PC-3 (cell line): ENCODE data around the gene VAPB. TPM values are rescaled to one million over a fixed set of nuclear protein-coding genes. Genes with fewer than 3 reads are reported as not detected.

ENCODE experiments used
- ATAC-seq: fragments of 200-7000 bp; cut with Tn5 transposase; 2 replicates; pipeline ENCODE4 v1.9.1; 2020; ENCODE audit warnings: mild to moderate bottlenecking, moderate library complexity
- BruUV-seq: library from RNA; stranded (reverse); fragments of 400-500 nt; replicated peaks from 2 replicates; lab custom pipeline; 2021; lab: Mats Ljungman, UMichigan
- CTCF ChIA-PET: fragments of 300-600 bp; sonication (Branson Sonifier 250); formaldehyde crosslinking; loops from one replicate; lab custom pipeline; 2022; ENCODE audit warnings: antibody characterized with exemption; lab: Charles Lee
- POLR2A ChIA-PET: fragments of 300-600 bp; sonication (Branson Sonifier 250); formaldehyde crosslinking; loops from one replicate; lab custom pipeline; 2022; ENCODE audit warnings: antibody characterized with exemption; ENCODE audit not compliant: unreplicated experiment; lab: Charles Lee
- DNase-seq: peaks from one replicate; pipeline ENCODE4 v3.0.0-alpha.2; 2015
- H2AFZ ChIP-seq: fragments of 300-600 bp; sonication (generic); 2 replicates; pipeline ENCODE4 v1.6.0; 2016; ENCODE audit warnings: antibody characterized with exemption, low read length
- H3F3A ChIP-seq: fragments of 300-600 bp; sonication (generic); one replicate; pipeline ENCODE4 v1.6.0; 2017; ENCODE audit warnings: antibody characterized with exemption, low read length, control low read depth, mild to moderate bottlenecking; ENCODE audit not compliant: unreplicated experiment
- H3K27ac ChIP-seq: fragments of 300-600 bp; sonication (generic); 2 replicates; pipeline ENCODE4 v1.5.1; 2016; ENCODE audit warnings: mild to moderate bottlenecking, low read length
- H3K27me3 ChIP-seq: fragments of 300-600 bp; sonication (generic); 2 replicates; pipeline ENCODE4 v1.6.1; 2016; ENCODE audit warnings: low read length, mixed read lengths
- H3K36me3 ChIP-seq: fragments of 300-600 bp; sonication (generic); 2 replicates; pipeline ENCODE4 v1.6.1; 2016; ENCODE audit warnings: low read depth, mixed run types, low read length, mixed read lengths
- H3K4me1 ChIP-seq: fragments of 300-600 bp; sonication (generic); 2 replicates; pipeline ENCODE4 v1.5.1; 2016; ENCODE audit warnings: low read length; ENCODE audit not compliant: insufficient read depth
- H3K4me2 ChIP-seq: fragments of 300-600 bp; sonication (generic); 2 replicates; pipeline ENCODE4 v1.6.0; 2016; ENCODE audit warnings: low read length
- H3K4me3 ChIP-seq: fragments of 300-600 bp; sonication (generic); 2 replicates; pipeline ENCODE4 v1.5.1; 2016; ENCODE audit warnings: mild to moderate bottlenecking, low read length, mixed read lengths
- H3K79me2 ChIP-seq: fragments of 300-600 bp; sonication (generic); 2 replicates; pipeline ENCODE4 v1.6.1; 2017; ENCODE audit warnings: low read length, mixed read lengths
- H3K9ac ChIP-seq: fragments of 300-600 bp; sonication (generic); 2 replicates; pipeline ENCODE4 v1.6.0; 2016; ENCODE audit warnings: mild to moderate bottlenecking, low read length
- H3K9me2 ChIP-seq: fragments of 300-600 bp; sonication (generic); replicated peaks from 2 replicates; pipeline ENCODE4 v1.6.1; 2016; ENCODE audit warnings: mixed run types, low read length, mixed read lengths
- H3K9me3 ChIP-seq: fragments of 300-600 bp; sonication (generic); 2 replicates; pipeline ENCODE4 v1.6.1; 2016; ENCODE audit warnings: low read length, mixed read lengths
- H4K20me1 ChIP-seq: fragments of 300-600 bp; sonication (generic); 2 replicates; pipeline ENCODE4 v1.6.1; 2016; ENCODE audit warnings: low read length, mixed read lengths
- EZH2 ChIP-seq: fragments of 300-600 bp; sonication (generic); IDR thresholded peaks from one replicate; pipeline ENCODE4 v1.6.1; 2017; ENCODE audit warnings: antibody characterized with exemption, mild to moderate bottlenecking, low read length; ENCODE audit not compliant: unreplicated experiment
- EZH2phosphoT487 ChIP-seq: fragments of 300-600 bp; sonication (generic); IDR thresholded peaks from 2 replicates; pipeline ENCODE4 v1.6.1; 2018; ENCODE audit warnings: mild to moderate bottlenecking, antibody characterized with exemption, low read length, borderline replicate concordance
- intact Hi-C: fragments of 100-400 bp; cut with micrococcal nuclease; formaldehyde crosslinking; loops from 2 replicates; pipeline ENCODE4 v1.9.0; 2023
- total RNA-seq: library from RNA; depleted of rRNA; stranded (reverse); fragments of >200 nt; gene quantifications from 2 replicates; pipeline ENCODE4 v1.2.3, GENCODE V29; 2014; rRNA removed
- TF ChIP-seq, protein P1 (sequence below): fragments of 300-600 bp; sonication (generic); conservative IDR thresholded peaks from 2 replicates; pipeline ENCODE4 v1.5.1; 2017; ENCODE audit warnings: antibody characterized with exemption, low read depth, mild to moderate bottlenecking, low read length

Gene VAPB
- total RNA-seq, 1 experiment from 2014 or later, result 16.5 TPM

DNA sequence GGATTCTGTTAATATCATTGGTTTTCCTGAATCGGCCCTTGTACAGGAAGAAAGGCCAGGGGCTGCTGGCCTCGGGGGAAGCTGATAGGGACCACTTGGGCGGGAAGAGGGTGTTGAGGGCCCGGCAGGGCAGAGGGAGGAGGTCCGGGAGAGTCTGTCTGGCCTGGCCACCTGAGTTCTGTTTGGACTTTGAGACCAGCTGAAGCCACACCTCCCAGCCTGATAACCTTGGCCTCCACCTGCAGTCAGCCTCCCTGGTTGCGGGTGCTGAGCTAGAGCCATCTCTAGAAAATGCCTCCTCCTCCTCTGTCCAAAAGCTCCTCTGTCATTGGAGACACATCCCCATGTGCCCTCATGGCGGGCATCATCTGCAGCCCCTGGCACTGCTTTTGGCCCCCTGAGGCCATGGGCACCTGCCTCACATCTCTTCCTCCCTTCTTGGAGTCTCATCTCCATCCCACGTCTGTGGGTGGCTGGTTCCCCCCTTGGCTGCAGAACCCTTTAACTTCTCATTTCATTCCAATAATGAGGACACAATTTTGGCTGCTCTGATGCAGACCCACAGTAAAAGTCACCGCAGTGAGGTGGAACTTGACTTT, 109.5 kb downstream of the VAPB start:
- H3K27ac ChIP-seq, result no peak overlapping the region
- POLR2A ChIA-PET, result no interaction called here
- BruUV-seq, result no TSS peak

GRCh38 chr20:58500256-58500655, 111.2 kb downstream of the VAPB start:
- no peaks in the 10 kb centered on the region for H3K36me3 ChIP-seq
- H3K4me2 ChIP-seq, result no peak overlapping the region
- DNase-seq, result no peak
- no TSS peak for BruUV-seq
- no peak overlapping the region for H3K4me3 ChIP-seq
- ChIA-PET POLR2A (no interaction called here), CTCF (no interaction called here)
- no peaks in the 10 kb centered on the region for H3K4me1 ChIP-seq
- no peaks in the 10 kb centered on the region for H3K9me2 ChIP-seq
- H3K27me3 ChIP-seq, result no peaks in the 10 kb centered on the region
- H2AFZ ChIP-seq, result no peak overlapping the region
- H4K20me1 ChIP-seq, result no peaks in the 10 kb centered on the region
- H3F3A ChIP-seq, result no peaks in the 10 kb centered on the region
- ATAC-seq, result no peak
- TF ChIP-seq, protein P1, sequence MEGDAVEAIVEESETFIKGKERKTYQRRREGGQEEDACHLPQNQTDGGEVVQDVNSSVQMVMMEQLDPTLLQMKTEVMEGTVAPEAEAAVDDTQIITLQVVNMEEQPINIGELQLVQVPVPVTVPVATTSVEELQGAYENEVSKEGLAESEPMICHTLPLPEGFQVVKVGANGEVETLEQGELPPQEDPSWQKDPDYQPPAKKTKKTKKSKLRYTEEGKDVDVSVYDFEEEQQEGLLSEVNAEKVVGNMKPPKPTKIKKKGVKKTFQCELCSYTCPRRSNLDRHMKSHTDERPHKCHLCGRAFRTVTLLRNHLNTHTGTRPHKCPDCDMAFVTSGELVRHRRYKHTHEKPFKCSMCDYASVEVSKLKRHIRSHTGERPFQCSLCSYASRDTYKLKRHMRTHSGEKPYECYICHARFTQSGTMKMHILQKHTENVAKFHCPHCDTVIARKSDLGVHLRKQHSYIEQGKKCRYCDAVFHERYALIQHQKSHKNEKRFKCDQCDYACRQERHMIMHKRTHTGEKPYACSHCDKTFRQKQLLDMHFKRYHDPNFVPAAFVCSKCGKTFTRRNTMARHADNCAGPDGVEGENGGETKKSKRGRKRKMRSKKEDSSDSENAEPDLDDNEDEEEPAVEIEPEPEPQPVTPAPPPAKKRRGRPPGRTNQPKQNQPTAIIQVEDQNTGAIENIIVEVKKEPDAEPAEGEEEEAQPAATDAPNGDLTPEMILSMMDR, result no peak
- TF ChIP-seq EZH2 (no peak), EZH2phosphoT487 (no peak)
- intact Hi-C loops, result no loop called here
- peaks cover 5% of the 10 kb centered on the region for H3K9me3 ChIP-seq
- no peaks in the 10 kb centered on the region for H3K79me2 ChIP-seq
- H3K9ac ChIP-seq, result no peak overlapping the region
- H3K27ac ChIP-seq, result no peak overlapping the region

More for the DNA sequence above, 109.5 kb downstream of the VAPB start:
- intact Hi-C loops, result no loop called here
- Histone ChIP-seq H3K4me2 (no peak overlapping the region), H3K9me2 (no peaks in the 10 kb centered on the region), H3K9me3 (no peaks in the 10 kb centered on the region), H3K4me3 (no peak overlapping the region), H3K79me2 (no peaks in the 10 kb centered on the region), H4K20me1 (no peaks in the 10 kb centered on the region), H3K4me1 (no peaks in the 10 kb centered on the region), H3K36me3 (no peaks in the 10 kb centered on the region), H3K27me3 (no peaks in the 10 kb centered on the region), H3K9ac (no peak overlapping the region), H2AFZ (no peak overlapping the region), H3F3A (no peaks in the 10 kb centered on the region)
- TF ChIP-seq, protein P1, result no peak
- no peak for TF ChIP-seq EZH2
- ATAC-seq, result no peak
- DNase-seq, result no peak
- CTCF ChIA-PET, result no interaction called here

Other genes starting within 250 kb of the VAPB start
- gene ANKRD60, start 160.6 kb upstream of the VAPB start, total RNA-seq, result not detected in 2 replicates
- gene RAB22A, start 79.5 kb upstream of the VAPB start, total RNA-seq, result 47.4 and 55.0 TPM in 2 replicates
- gene APCDD1L, start 126.2 kb downstream of the VAPB start, total RNA-seq, result 2.0 and 4.9 TPM in 2 replicates